WTC11 (cell line): ENCODE measurements around the gene LRRC17. TPM values are rescaled to one million over a fixed set of nuclear protein-coding genes. Genes with fewer than 3 reads are reported as not detected.

Source experiments
- ATAC-seq: fragments of 200-7000 bp; cut with Tn5 transposase; 2 replicates; pipeline ENCODE4 v1.10.0; 2021; ENCODE audit warnings: mild to moderate bottlenecking, moderate library complexity
- CTCF ChIA-PET: fragments of 300-600 bp; sonication (Branson Sonifier 250); formaldehyde crosslinking; loops from one replicate; lab custom pipeline; 2021; ENCODE audit warnings: antibody characterized with exemption; lab: Charles Lee
- POLR2A ChIA-PET: fragments of 350-600 bp; sonication (Branson Sonifier 250); formaldehyde crosslinking; loops from one replicate; lab custom pipeline; 2021; ENCODE audit warnings: antibody characterized with exemption; lab: Charles Lee
- DNase-seq: peaks from one replicate; pipeline ENCODE4 v3.0.0; 2021; ENCODE audit warnings: low spot score
- H3K27ac Mint-ChIP-seq: 2 replicates; pipeline ENCODE4 v1.8.0; 2021; ENCODE audit warnings: mixed read lengths
- H3K27me3 Mint-ChIP-seq: 2 replicates; pipeline ENCODE4 v1.8.0; 2021; ENCODE audit warnings: low read depth, mild to moderate bottlenecking, moderate library complexity, mixed read lengths
- H3K36me3 Mint-ChIP-seq: 2 replicates; pipeline ENCODE4 v1.8.0; 2021; ENCODE audit warnings: mixed read lengths
- H3K4me1 Mint-ChIP-seq: 2 replicates; pipeline ENCODE4 v1.8.0; 2022; ENCODE audit warnings: mixed read lengths
- H3K4me3 Mint-ChIP-seq: 2 replicates; pipeline ENCODE4 v1.8.0; 2021; ENCODE audit warnings: mild to moderate bottlenecking, moderate library complexity, mixed read lengths
- H3K9me3 Mint-ChIP-seq: 2 replicates; pipeline ENCODE4 v1.8.0; 2021; ENCODE audit warnings: mixed read lengths
- AR ChIP-seq: fragments of 250-450 bp; sonication (Bioruptor Pico); IDR thresholded peaks from 2 replicates; pipeline ENCODE4 v1.9.0; 2021; ENCODE audit warnings: mild to moderate bottlenecking
- CREM ChIP-seq: sonication (generic); formaldehyde crosslinking; IDR thresholded peaks from 2 replicates; pipeline ENCODE4 v1.8.1; 2022; ENCODE audit warnings: mild to moderate bottlenecking, missing genetic modification reagents, moderate library complexity
- ELF4 ChIP-seq: sonication (generic); formaldehyde crosslinking; IDR thresholded peaks from 2 replicates; pipeline ENCODE4 v1.8.1; 2022; ENCODE audit warnings: low read depth, mild to moderate bottlenecking, moderate library complexity, missing genetic modification reagents
- ERG ChIP-seq: fragments of 250-450 bp; sonication (Bioruptor Pico); IDR thresholded peaks from 2 replicates; pipeline ENCODE4 v1.8.0; 2021; ENCODE audit warnings: mild to moderate bottlenecking
- GABPB1 ChIP-seq: sonication (generic); formaldehyde crosslinking; IDR thresholded peaks from 2 replicates; pipeline ENCODE4 v1.8.1; 2023; ENCODE audit warnings: mild to moderate bottlenecking, missing genetic modification reagents
- HMGA2 ChIP-seq: fragments of 250-450 bp; sonication (Bioruptor Pico); IDR thresholded peaks from 2 replicates; pipeline ENCODE4 v1.4.0; 2021; ENCODE audit warnings: mild to moderate bottlenecking, moderate library complexity
- JUN ChIP-seq: sonication (generic); formaldehyde crosslinking; IDR thresholded peaks from 2 replicates; pipeline ENCODE4 v1.8.0; 2023; ENCODE audit warnings: mild to moderate bottlenecking, missing genetic modification reagents
- MAX ChIP-seq: sonication (generic); formaldehyde crosslinking; IDR thresholded peaks from 2 replicates; pipeline ENCODE4 v1.8.0; 2022; ENCODE audit warnings: mild to moderate bottlenecking, missing genetic modification reagents
- NFATC4 ChIP-seq: fragments of 250-450 bp; sonication (Bioruptor Pico); IDR thresholded peaks from 2 replicates; pipeline ENCODE4 v1.9.0; 2021; ENCODE audit warnings: mild to moderate bottlenecking
- NR1H2 ChIP-seq: sonication (generic); formaldehyde crosslinking; IDR thresholded peaks from 2 replicates; pipeline ENCODE4 v1.9.0; 2021; ENCODE audit warnings: mild to moderate bottlenecking, moderate library complexity, missing genetic modification reagents
- RORB ChIP-seq: fragments of 250-450 bp; sonication (Bioruptor Pico); IDR thresholded peaks from 2 replicates; pipeline ENCODE4 v1.9.0; 2021; ENCODE audit warnings: mild to moderate bottlenecking
- TEAD1 ChIP-seq: sonication (generic); formaldehyde crosslinking; IDR thresholded peaks from 2 replicates; pipeline ENCODE4 v1.8.0; 2022; ENCODE audit warnings: mild to moderate bottlenecking, missing genetic modification reagents
- ZBTB21 ChIP-seq: sonication (generic); formaldehyde crosslinking; IDR thresholded peaks from 2 replicates; pipeline ENCODE4 v1.8.1; 2023; ENCODE audit warnings: mild to moderate bottlenecking, missing genetic modification reagents, borderline replicate concordance
- ZNF317 ChIP-seq: sonication (generic); formaldehyde crosslinking; IDR thresholded peaks from 2 replicates; pipeline ENCODE4 v1.8.1; 2023; ENCODE audit warnings: low read depth, mild to moderate bottlenecking, moderate library complexity, missing genetic modification reagents, borderline replicate concordance
- ZNF396 ChIP-seq: fragments of 250-450 bp; sonication (Bioruptor Pico); IDR thresholded peaks from 2 replicates; pipeline ENCODE4 v1.8.0; 2021; ENCODE audit warnings: mild to moderate bottlenecking, moderate library complexity, borderline replicate concordance
- total RNA-seq: library from RNA; stranded (reverse); gene quantifications from 3 replicates; pipeline ENCODE4 v1.2.3, GENCODE V29; 2021
- TF ChIP-seq, protein P1 (sequence below): fragments of 200-600 bp; IDR thresholded peaks from 2 replicates; pipeline ENCODE4 v1.8.0; 2022; ENCODE audit warnings: antibody characterized with exemption
- TF ChIP-seq, protein P2 (sequence below): sonication (generic); formaldehyde crosslinking; IDR thresholded peaks from 2 replicates; pipeline ENCODE4 v1.8.1; 2023; ENCODE audit warnings: mild to moderate bottlenecking, moderate library complexity, missing genetic modification reagents
- TF ChIP-seq, protein P3 (sequence below): sonication (generic); formaldehyde crosslinking; IDR thresholded peaks from 2 replicates; pipeline ENCODE4 v1.8.0; 2022; ENCODE audit warnings: mild to moderate bottlenecking, missing genetic modification reagents
- TF ChIP-seq, protein P4 (sequence below): sonication (generic); formaldehyde crosslinking; IDR thresholded peaks from 2 replicates; pipeline ENCODE4 v1.8.1; 2023; ENCODE audit warnings: mild to moderate bottlenecking, missing genetic modification reagents, moderate library complexity
- TF ChIP-seq, protein P5 (sequence below): sonication (generic); formaldehyde crosslinking; IDR thresholded peaks from 2 replicates; pipeline ENCODE4 v1.8.0; 2022; ENCODE audit warnings: mild to moderate bottlenecking, missing genetic modification reagents

The LRRC17 gene
- total RNA-seq, 1 experiment from 2014 or later, result 1.6 TPM

DNA sequence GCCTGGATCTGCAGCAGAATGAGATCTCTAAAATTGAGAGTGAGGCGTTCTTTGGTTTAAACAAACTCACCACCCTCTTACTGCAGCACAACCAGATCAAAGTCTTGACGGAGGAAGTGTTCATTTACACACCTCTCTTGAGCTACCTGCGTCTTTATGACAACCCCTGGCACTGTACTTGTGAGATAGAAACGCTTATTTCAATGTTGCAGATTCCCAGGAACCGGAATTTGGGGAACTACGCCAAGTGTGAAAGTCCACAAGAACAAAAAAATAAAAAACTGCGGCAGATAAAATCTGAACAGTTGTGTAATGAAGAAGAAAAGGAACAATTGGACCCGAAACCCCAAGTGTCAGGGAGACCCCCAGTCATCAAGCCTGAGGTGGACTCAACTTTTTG lies 21.4 kb downstream of the LRRC17 start:
- H3K36me3 Mint-ChIP-seq, result no peaks in the 10 kb centered on the region

DNA sequence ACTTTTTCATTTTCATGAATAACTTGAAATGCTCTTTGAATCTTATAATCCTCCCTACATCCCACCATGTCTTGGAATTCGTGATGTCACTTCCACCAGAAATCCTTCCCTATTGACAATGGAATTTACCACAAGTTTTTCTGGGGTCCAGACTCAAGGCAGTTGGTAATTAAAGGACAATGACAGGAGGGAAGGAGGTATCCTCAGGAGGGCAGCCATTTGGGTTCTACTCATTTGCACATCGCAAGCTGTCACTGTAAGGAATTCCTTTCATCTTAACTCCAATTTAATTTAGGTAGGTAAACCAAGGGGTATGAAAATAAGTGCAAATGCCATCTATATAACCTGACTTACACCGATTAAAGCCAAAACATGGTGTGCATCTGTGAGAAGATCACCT lies 21.9 kb downstream of the LRRC17 start:
- CTCF ChIA-PET, result no interaction called here
- no peaks in the 10 kb centered on the region for H3K36me3 Mint-ChIP-seq
- no peaks in the 10 kb centered on the region for H3K9me3 Mint-ChIP-seq
- DNase-seq (no peak), ATAC-seq (peak; percentile 60)
- peaks cover 62% of the 10 kb centered on the region for H3K4me1 Mint-ChIP-seq
- H3K27me3 Mint-ChIP-seq, result no peaks in the 10 kb centered on the region
- POLR2A ChIA-PET, result no interaction called here
- 0 out of 2 replicates have a peak overlapping the region, but pooled peaks have one; percentile 15 for H3K4me3 Mint-ChIP-seq
- TF ChIP-seq TEAD1, result peak; percentile 56; the same call in 1 of the 2 replicates
- no peak for TF ChIP-seq ERG
- TF ChIP-seq RORB, result no peak
- no peak for TF ChIP-seq ELF4 (CRISPR knock-in tag)
- H3K27ac Mint-ChIP-seq, result peak overlapping the region; percentile 48; the same call in 1 of the 2 replicates

More for the DNA sequence above, 21.4 kb downstream of the LRRC17 start:
- DNase-seq, result no peak
- Mint-ChIP-seq H3K9me3 (no peaks in the 10 kb centered on the region), H3K4me3 (peak overlapping the region; percentile 50; the same call in 1 of the 2 replicates), H3K4me1 (peaks cover 59% of the 10 kb centered on the region), H3K27me3 (no peaks in the 10 kb centered on the region), H3K27ac (peak overlapping the region; percentile 97)
- ChIA-PET POLR2A (no interaction called here), CTCF (interaction anchor here (1.0 to 1.2 kb wide), 2 partner anchors 18 to 128 kb away, joined by 3 to 4 read pairs; no protein-coding TSS in a partner anchor)
- no peak for TF ChIP-seq HMGA2 (CRISPR knock-in tag)
- TF ChIP-seq, protein P1, sequence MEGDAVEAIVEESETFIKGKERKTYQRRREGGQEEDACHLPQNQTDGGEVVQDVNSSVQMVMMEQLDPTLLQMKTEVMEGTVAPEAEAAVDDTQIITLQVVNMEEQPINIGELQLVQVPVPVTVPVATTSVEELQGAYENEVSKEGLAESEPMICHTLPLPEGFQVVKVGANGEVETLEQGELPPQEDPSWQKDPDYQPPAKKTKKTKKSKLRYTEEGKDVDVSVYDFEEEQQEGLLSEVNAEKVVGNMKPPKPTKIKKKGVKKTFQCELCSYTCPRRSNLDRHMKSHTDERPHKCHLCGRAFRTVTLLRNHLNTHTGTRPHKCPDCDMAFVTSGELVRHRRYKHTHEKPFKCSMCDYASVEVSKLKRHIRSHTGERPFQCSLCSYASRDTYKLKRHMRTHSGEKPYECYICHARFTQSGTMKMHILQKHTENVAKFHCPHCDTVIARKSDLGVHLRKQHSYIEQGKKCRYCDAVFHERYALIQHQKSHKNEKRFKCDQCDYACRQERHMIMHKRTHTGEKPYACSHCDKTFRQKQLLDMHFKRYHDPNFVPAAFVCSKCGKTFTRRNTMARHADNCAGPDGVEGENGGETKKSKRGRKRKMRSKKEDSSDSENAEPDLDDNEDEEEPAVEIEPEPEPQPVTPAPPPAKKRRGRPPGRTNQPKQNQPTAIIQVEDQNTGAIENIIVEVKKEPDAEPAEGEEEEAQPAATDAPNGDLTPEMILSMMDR, result no peak
- no peak for TF ChIP-seq CREM
- TF ChIP-seq, protein P2, sequence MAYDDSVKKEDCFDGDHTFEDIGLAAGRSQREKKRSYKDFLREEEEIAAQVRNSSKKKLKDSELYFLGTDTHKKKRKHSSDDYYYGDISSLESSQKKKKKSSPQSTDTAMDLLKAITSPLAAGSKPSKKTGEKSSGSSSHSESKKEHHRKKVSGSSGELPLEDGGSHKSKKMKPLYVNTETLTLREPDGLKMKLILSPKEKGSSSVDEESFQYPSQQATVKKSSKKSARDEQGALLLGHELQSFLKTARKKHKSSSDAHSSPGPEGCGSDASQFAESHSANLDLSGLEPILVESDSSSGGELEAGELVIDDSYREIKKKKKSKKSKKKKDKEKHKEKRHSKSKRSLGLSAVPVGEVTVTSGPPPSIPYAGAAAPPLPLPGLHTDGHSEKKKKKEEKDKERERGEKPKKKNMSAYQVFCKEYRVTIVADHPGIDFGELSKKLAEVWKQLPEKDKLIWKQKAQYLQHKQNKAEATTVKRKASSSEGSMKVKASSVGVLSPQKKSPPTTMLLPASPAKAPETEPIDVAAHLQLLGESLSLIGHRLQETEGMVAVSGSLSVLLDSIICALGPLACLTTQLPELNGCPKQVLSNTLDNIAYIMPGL (CRISPR knock-in tag), result no peak
- no peak for TF ChIP-seq NFATC4 (CRISPR knock-in tag)
- TF ChIP-seq ZNF396 (CRISPR knock-in tag), result no peak
- no peak for TF ChIP-seq RORB
- no peak for TF ChIP-seq ZNF317 (CRISPR knock-in tag)
- TF ChIP-seq JUN, result no peak
- ATAC-seq, result no peak; the same call in 1 of the 2 replicates

DNA sequence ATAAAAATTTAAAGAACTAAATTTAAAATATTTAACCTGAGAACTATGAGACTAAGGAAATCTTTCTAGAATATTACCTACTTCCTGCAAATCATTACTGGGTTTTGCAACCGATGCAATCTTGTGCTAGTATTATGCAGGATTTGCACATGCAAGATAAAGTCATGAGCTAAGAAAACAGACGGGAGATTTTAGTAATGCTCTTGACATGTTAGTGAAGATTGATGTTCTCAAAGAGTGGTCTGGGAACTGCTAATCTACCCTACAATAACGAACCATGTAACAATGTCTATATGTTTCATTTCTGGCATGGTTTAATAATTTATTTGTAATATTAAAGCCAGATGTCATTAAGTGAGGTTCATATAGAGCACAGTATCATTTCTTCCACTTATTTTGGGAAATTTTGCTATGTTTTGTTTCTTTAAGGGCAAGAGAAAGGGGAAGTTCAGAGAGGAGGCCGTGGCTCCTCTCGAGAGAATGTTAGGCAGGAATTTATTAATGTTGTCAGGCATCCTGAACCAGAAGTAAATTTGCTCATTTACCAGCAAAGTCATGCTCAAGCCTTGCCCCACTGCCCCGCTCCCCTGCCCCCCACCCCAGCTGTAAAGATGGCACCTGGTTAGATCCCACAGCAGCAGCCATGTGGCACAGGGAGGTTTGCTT lies 22.8 kb downstream of the LRRC17 start:
- no peaks in the 10 kb centered on the region for H3K27me3 Mint-ChIP-seq
- CTCF ChIA-PET, result interaction anchor here (0.7 kb wide), 1 partner anchor 9 kb away, joined by 6 read pairs; no protein-coding TSS in a partner anchor
- no peaks in the 10 kb centered on the region for H3K36me3 Mint-ChIP-seq
- H3K4me3 Mint-ChIP-seq, result no peak overlapping the region
- TF ChIP-seq NR1H2 (CRISPR knock-in tag), result no peak
- TF ChIP-seq GABPB1, result no peak
- TF ChIP-seq, protein P3, sequence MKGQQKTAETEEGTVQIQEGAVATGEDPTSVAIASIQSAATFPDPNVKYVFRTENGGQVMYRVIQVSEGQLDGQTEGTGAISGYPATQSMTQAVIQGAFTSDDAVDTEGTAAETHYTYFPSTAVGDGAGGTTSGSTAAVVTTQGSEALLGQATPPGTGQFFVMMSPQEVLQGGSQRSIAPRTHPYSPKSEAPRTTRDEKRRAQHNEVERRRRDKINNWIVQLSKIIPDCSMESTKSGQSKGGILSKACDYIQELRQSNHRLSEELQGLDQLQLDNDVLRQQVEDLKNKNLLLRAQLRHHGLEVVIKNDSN (CRISPR knock-in tag), result no peak
- TF ChIP-seq, protein P4, sequence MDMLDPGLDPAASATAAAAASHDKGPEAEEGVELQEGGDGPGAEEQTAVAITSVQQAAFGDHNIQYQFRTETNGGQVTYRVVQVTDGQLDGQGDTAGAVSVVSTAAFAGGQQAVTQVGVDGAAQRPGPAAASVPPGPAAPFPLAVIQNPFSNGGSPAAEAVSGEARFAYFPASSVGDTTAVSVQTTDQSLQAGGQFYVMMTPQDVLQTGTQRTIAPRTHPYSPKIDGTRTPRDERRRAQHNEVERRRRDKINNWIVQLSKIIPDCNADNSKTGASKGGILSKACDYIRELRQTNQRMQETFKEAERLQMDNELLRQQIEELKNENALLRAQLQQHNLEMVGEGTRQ (CRISPR knock-in tag), result no peak
- TF ChIP-seq AR (CRISPR knock-in tag), result no peak
- TF ChIP-seq ZBTB21 (CRISPR knock-in tag), result no peak
- TF ChIP-seq CREM, result no peak
- TF ChIP-seq, protein P5, sequence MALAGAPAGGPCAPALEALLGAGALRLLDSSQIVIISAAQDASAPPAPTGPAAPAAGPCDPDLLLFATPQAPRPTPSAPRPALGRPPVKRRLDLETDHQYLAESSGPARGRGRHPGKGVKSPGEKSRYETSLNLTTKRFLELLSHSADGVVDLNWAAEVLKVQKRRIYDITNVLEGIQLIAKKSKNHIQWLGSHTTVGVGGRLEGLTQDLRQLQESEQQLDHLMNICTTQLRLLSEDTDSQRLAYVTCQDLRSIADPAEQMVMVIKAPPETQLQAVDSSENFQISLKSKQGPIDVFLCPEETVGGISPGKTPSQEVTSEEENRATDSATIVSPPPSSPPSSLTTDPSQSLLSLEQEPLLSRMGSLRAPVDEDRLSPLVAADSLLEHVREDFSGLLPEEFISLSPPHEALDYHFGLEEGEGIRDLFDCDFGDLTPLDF, result no peak
- no peak for TF ChIP-seq MAX
- no peak for DNase-seq
- no peak overlapping the region for H3K27ac Mint-ChIP-seq
- peaks cover 62% of the 10 kb centered on the region for H3K4me1 Mint-ChIP-seq
- POLR2A ChIA-PET, result no interaction called here
- ATAC-seq, result no peak
- no peaks in the 10 kb centered on the region for H3K9me3 Mint-ChIP-seq
